IgD-negative memory B cell (primary cell): ENCODE results near the gene UHMK1. TPM values are rescaled to one million over a fixed set of nuclear protein-coding genes. Genes with fewer than 3 reads are reported as not detected.
"Not testable (repeated sequence)": the region's sequence is repeated elsewhere in the genome, so short reads cannot be mapped to it uniquely, and the experiment has no call there.

Experiments
- H3K27ac Mint-ChIP-seq, 3 donors: one replicate each; pipeline ENCODE4 v1.8.0; 2020 to 2022; ENCODE audit warnings: mild to moderate bottlenecking in 3 of 3, mixed read lengths in 3 of 3, moderate library complexity in 1 of 3
- H3K27me3 Mint-ChIP-seq: one replicate; pipeline ENCODE4 v1.8.0; 2021; ENCODE audit warnings: mixed read lengths
- H3K36me3 Mint-ChIP-seq: one replicate; pipeline ENCODE4 v1.8.0; 2020; ENCODE audit warnings: mild to moderate bottlenecking, mixed read lengths
- H3K4me1 Mint-ChIP-seq, 3 donors: one replicate each; pipeline ENCODE4 v1.8.0; 2020 to 2022; ENCODE audit warnings: mixed read lengths in 3 of 3, mild to moderate bottlenecking in 1 of 3
- H3K4me3 Mint-ChIP-seq, 4 donors: one replicate each; pipeline ENCODE4 v1.8.0; 2020 to 2022; ENCODE audit warnings: mild to moderate bottlenecking in 4 of 4, mixed read lengths in 4 of 4, moderate library complexity in 3 of 4
- H3K9me3 Mint-ChIP-seq, 3 donors: one replicate each; pipeline ENCODE4 v1.8.0; 2020 to 2021; ENCODE audit warnings: mixed read lengths in 3 of 3, mild to moderate bottlenecking in 1 of 3
- polyA plus RNA-seq: library from polyadenylated mRNA; unstranded; fragments of 300-500 nt; fragmentation: Illumina TruSeq; gene quantifications from one replicate; pipeline ENCODE4 v1.2.3, GENCODE V29; 2021

The UHMK1 gene
- polyA plus RNA-seq, 1 donor from 2014 or later, result 53.7 TPM

GRCh38 chr1:162568802-162569201, 71.2 kb downstream of the UHMK1 start:
- no peaks in the 10 kb centered on the region for H3K27me3 Mint-ChIP-seq
- H3K27ac Mint-ChIP-seq, result no peak overlapping the region
- no peaks in the 10 kb centered on the region for H3K9me3 Mint-ChIP-seq
- peaks cover 2 to 14% (median 12%) of the 10 kb centered on the region in 3 donors for H3K4me1 Mint-ChIP-seq
- no peak overlapping the region for H3K4me3 Mint-ChIP-seq
- peaks cover 9% of the 10 kb centered on the region for H3K36me3 Mint-ChIP-seq

GRCh38 chr1:162570718-162571117, 73.1 kb downstream of the UHMK1 start:
- no peaks in the 10 kb centered on the region for H3K9me3 Mint-ChIP-seq
- H3K4me1 Mint-ChIP-seq, result peaks cover 1 to 12% (median 12%) of the 10 kb centered on the region in 3 donors
- no peak overlapping the region for H3K27ac Mint-ChIP-seq
- peak overlapping the region in 1 of 4 donors; percentile 47 for H3K4me3 Mint-ChIP-seq
- no peaks in the 10 kb centered on the region for H3K27me3 Mint-ChIP-seq
- peaks cover 9% of the 10 kb centered on the region for H3K36me3 Mint-ChIP-seq

GRCh38 chr1:162571121-162571520, 73.5 kb downstream of the UHMK1 start:
- not testable (repeated sequence) for H3K9me3 Mint-ChIP-seq, H3K36me3 Mint-ChIP-seq, H3K4me3 Mint-ChIP-seq, H3K27ac Mint-ChIP-seq, H3K27me3 Mint-ChIP-seq
- H3K4me1 Mint-ChIP-seq, result peaks cover 1 to 12% (median 12%) of the 10 kb centered on the region in 3 donors

GRCh38 chr1:162571696-162572095, 74.1 kb downstream of the UHMK1 start:
- peaks cover 9% of the 10 kb centered on the region for H3K36me3 Mint-ChIP-seq
- H3K9me3 Mint-ChIP-seq, result no peaks in the 10 kb centered on the region
- no peak overlapping the region for H3K27ac Mint-ChIP-seq
- no peak overlapping the region for H3K4me3 Mint-ChIP-seq
- H3K27me3 Mint-ChIP-seq, result no peaks in the 10 kb centered on the region
- peaks cover 1 to 12% (median 12%) of the 10 kb centered on the region in 3 donors for H3K4me1 Mint-ChIP-seq

- Mint-ChIP-seq H3K4me3 (no peak overlapping the region), H3K27me3 (no peaks in the 10 kb centered on the region), H3K4me1 (peaks cover 5 to 12% (median 9%) of the 10 kb centered on the region in 3 donors), H3K27ac (no peak overlapping the region), H3K36me3 (peaks cover 6% of the 10 kb centered on the region), H3K9me3 (no peaks in the 10 kb centered on the region)
These were observed 75.5 kb downstream of the UHMK1 start for GRCh38 chr1:162573136-162573535.

GRCh38 chr1:162578071-162578700, 80.6 kb downstream of the UHMK1 start:
- Mint-ChIP-seq H3K4me1 (peaks cover 0 to 3% (median 0%) of the 10 kb centered on the region in 3 donors), H3K27me3 (no peaks in the 10 kb centered on the region), H3K27ac (peak overlapping the region in 1 of 3 donors; percentile 11), H3K36me3 (peaks cover 8% of the 10 kb centered on the region), H3K4me3 (peak overlapping the region in 1 of 4 donors; percentile 65), H3K9me3 (no peaks in the 10 kb centered on the region)

- Mint-ChIP-seq H3K4me1 (peaks cover 0 to 3% (median 0%) of the 10 kb centered on the region in 3 donors), H3K27ac (no peak overlapping the region), H3K36me3 (peaks cover 12% of the 10 kb centered on the region), H3K9me3 (no peaks in the 10 kb centered on the region), H3K27me3 (no peaks in the 10 kb centered on the region), H3K4me3 (no peak overlapping the region)
These were observed 81.3 kb downstream of the UHMK1 start for GRCh38 chr1:162578936-162579335.

Other genes starting within 250 kb of the UHMK1 start
- gene SPATA46, start 121.0 kb upstream of the UHMK1 start, polyA plus RNA-seq, result not detected
- gene C1orf226, start 116.1 kb upstream of the UHMK1 start, polyA plus RNA-seq, result not detected
- 0.26 TPM for gene SH2D1B, start 85.7 kb upstream of the UHMK1 start, polyA plus RNA-seq
- 28.4 TPM for gene UAP1, start 63.9 kb downstream of the UHMK1 start, polyA plus RNA-seq
- 0.43 TPM for gene DDR2, start 134.6 kb downstream of the UHMK1 start, polyA plus RNA-seq